Measurements from ENCODE around the gene EPSTI1. TPM values are rescaled to one million over a fixed set of nuclear protein-coding genes. Genes with fewer than 3 reads are reported as not detected.

The EPSTI1 gene
- total and polyA plus RNA-seq, 10 of the 15 experiments (the other 5 are each of a cell fraction or from before 2014, with no cell fraction given) = 4.7 to 32.0 (median 24.2) TPM

DNA sequence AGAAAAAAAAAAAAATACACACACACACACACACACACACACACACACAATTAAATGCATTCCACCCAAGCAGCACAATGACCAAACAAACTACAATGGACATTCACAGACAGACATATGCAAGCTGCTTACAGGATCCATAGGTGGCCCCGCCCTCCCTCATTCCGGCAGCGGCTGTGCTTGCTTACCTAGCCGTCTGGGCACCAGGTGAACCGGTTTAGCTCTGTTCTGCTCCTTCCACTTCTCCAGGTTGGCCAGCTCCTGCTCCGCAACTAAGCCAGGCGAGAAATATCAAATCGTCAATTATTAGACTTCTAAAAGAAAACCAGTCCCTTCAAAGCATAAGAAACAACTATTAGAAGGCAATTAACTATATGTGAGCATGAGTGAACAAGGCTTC lies 23.1 kb downstream of the EPSTI1 start (continued):
- TF ChIP-seq, protein P1, sequence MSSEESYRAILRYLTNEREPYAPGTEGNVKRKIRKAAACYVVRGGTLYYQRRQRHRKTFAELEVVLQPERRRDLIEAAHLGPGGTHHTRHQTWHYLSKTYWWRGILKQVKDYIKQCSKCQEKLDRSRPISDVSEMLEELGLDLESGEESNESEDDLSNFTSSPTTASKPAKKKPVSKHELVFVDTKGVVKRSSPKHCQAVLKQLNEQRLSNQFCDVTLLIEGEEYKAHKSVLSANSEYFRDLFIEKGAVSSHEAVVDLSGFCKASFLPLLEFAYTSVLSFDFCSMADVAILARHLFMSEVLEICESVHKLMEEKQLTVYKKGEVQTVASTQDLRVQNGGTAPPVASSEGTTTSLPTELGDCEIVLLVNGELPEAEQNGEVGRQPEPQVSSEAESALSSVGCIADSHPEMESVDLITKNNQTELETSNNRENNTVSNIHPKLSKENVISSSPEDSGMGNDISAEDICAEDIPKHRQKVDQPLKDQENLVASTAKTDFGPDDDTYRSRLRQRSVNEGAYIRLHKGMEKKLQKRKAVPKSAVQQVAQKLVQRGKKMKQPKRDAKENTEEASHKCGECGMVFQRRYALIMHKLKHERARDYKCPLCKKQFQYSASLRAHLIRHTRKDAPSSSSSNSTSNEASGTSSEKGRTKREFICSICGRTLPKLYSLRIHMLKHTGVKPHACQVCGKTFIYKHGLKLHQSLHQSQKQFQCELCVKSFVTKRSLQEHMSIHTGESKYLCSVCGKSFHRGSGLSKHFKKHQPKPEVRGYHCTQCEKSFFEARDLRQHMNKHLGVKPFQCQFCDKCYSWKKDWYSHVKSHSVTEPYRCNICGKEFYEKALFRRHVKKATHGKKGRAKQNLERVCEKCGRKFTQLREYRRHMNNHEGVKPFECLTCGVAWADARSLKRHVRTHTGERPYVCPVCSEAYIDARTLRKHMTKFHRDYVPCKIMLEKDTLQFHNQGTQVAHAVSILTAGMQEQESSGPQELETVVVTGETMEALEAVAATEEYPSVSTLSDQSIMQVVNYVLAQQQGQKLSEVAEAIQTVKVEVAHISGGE (CRISPR knock-in tag; IDR thresholded peaks at IDR 0.05) = no peak
- no peak for TF ChIP-seq STAT1 (conservative IDR thresholded peaks at IDR 0.05)
- no peak for TF ChIP-seq GATAD2B (conservative IDR thresholded peaks at IDR 0.05; ENCODE audit: low read depth)

DNA sequence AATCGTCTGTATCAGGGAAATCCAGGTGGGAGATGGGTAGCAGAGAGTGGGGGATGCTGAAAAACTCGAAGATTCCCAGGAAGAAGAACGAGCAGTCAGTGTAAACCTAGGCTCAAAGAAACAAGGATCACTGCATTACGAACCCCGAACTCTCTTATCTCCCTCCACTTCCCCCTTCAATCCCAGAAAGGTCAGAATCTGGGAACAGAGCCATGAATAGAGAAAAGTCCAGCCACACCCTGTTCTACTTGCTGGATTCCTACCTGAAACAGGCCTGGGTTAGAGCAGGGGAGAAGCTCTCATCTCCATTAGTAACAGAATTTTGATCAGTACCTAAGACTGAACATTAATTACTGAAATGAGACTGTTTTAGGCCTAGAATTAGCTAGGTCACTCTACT lies 24.4 kb downstream of the EPSTI1 start:
- ChIA-PET POLR2A (interaction anchor here (0.6 to 1.0 kb wide), 3 partner anchors 161 to 841 kb away, joined by 3 read pairs; no protein-coding TSS in a partner anchor), RAD21 (ENCODE audit: unreplicated experiment) (interaction anchor here (1.0 to 1.2 kb wide), 4 partner anchors 127 to 837 kb away, joined by 3 to 4 read pairs (median 3); no protein-coding TSS in a partner anchor), SMC1A (ENCODE audit: uncharacterized antibody, unreplicated experiment) (interaction anchor here (0.8 to 3.6 kb wide), 6 partner anchors 48 to 286 kb away, joined by 3 to 22 read pairs (median 3); no protein-coding TSS in a partner anchor), CTCF (interaction anchor here (1.5 to 3.6 kb wide), 6 partner anchors 10 to 836 kb away, joined by 4 to 51 read pairs (median 13); no protein-coding TSS in a partner anchor)
- 95% methylated on average over 5 of the region's 5 CpGs for WGBS (ENCODE audit: insufficient coverage, insufficient replicate concordance, low lambda C conversion rate, missing lambda C conversion rate)
- H3K79me2 ChIP-seq (ENCODE audit: control insufficient read depth, insufficient read depth, low read length) = no peaks in the 10 kb centered on the region; the same call in 1 of the 2 replicates
- in situ Hi-C loops (cut with MboI) (no loop called here), intact Hi-C loops (cut with micrococcal nuclease; ENCODE audit: unreplicated experiment) (loop anchor here (10.0 kb wide), 2 partner anchors 373 to 907 kb away; partner anchors contain the start of genes CCDC122 and LACC1)
- no TSS peak for BruUV-seq (replicated peaks)
- no peak overlapping the region for H3K4me2 ChIP-seq (ENCODE audit: control insufficient read depth, insufficient read depth)
- no peak for ATAC-seq
- H3K27me3 ChIP-seq (replicated peaks in 1 of 2; ENCODE audit: control insufficient read depth in 2 of 2, insufficient read depth in 2 of 2, low read length in 1 of 2) = no peaks in the 10 kb centered on the region
- no peak overlapping the region for H3K4me3 ChIP-seq
- DNase-seq (ENCODE audit: low read depth, low spot score) = no peak
- H3K27ac ChIP-seq (ENCODE audit: control insufficient read depth, insufficient read depth) = no peak overlapping the region
- H2AFZ ChIP-seq (ENCODE audit: control insufficient read depth, low read depth, low read length) = no peak overlapping the region
- peaks cover 10% of the 10 kb centered on the region for H3K4me1 ChIP-seq (ENCODE audit: control insufficient read depth, insufficient read depth, low read length)
- FAIRE-seq = no peak
- H3K9ac ChIP-seq (ENCODE audit: control insufficient read depth, insufficient read depth, low read length) = no peak overlapping the region
- H3K36me3 ChIP-seq (ENCODE audit: control insufficient read depth in 2 of 2, insufficient read depth in 2 of 2, low read length in 1 of 2) = peaks cover 2 to 16% of the 10 kb centered on the region in 2 experiments
- H3K9me3 ChIP-seq (replicated peaks; ENCODE audit: control insufficient read depth, insufficient read depth, low read length) = no peaks in the 10 kb centered on the region
- no peaks in the 10 kb centered on the region; the same call in 1 of the 2 replicates for H4K20me1 ChIP-seq (ENCODE audit: control insufficient read depth, insufficient read depth)
- TF ChIP-seq, protein P1 (CRISPR knock-in tag; IDR thresholded peaks at IDR 0.05) = no peak
- TF ChIP-seq FOS (IDR thresholded peaks at IDR 0.05; ENCODE audit: borderline replicate concordance, extremely low read depth, insufficient read length) = no peak
- TF ChIP-seq ETV6 (conservative IDR thresholded peaks at IDR 0.05 in 1 of 2, IDR thresholded peaks at IDR 0.05 in 1 of 2; ENCODE audit: borderline replicate concordance in 1 of 2, low read depth in 1 of 2) = no peak
- TF ChIP-seq, protein P2, sequence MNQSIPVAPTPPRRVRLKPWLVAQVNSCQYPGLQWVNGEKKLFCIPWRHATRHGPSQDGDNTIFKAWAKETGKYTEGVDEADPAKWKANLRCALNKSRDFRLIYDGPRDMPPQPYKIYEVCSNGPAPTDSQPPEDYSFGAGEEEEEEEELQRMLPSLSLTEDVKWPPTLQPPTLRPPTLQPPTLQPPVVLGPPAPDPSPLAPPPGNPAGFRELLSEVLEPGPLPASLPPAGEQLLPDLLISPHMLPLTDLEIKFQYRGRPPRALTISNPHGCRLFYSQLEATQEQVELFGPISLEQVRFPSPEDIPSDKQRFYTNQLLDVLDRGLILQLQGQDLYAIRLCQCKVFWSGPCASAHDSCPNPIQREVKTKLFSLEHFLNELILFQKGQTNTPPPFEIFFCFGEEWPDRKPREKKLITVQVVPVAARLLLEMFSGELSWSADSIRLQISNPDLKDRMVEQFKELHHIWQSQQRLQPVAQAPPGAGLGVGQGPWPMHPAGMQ (IDR thresholded peaks at IDR 0.05; ENCODE audit: borderline replicate concordance) = no peak
- no peak for TF ChIP-seq MXI1 (IDR thresholded peaks at IDR 0.05; ENCODE audit: low read depth, low read length)

Data from GM12878 (cell line).